ENCODE measurements around the gene WDR81.

Gene WDR81

DNA sequence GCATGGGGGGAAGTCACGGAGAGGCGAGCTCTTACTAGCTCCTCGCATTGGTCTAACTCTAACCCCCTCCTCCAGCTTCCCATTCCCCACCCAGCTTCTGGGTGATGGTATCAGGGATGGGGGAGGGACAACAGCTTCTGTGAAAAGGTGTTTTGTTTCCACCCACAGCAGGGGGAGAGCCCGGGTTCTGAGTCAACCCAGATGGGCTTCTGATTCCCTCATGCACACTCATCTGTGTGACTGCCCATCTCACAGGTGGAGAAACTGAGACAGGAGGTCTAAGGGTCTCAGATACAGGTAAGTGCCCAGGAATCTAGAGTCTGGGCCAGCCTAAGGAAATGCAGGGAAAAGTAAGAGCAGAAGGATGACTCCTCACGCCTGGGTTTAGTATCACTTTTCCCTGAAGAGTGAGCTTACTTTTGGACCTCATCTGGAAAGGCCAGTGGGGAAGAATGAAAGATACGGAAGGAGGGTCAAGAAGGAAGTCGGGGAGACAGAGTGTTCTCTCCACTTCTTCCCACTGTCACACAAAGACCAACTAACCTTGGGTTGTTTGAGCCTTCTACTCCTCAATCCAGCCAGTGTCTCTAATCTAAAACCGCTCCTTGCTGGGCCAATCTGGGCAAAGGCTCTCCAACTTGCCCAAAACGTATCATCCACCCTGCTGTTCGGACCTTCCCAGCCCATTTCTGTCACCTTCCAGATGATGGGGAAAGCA is 11.2 kb upstream of the WDR81 start:
- DNase-seq (ENCODE audit: low read depth), result no peak

DNA sequence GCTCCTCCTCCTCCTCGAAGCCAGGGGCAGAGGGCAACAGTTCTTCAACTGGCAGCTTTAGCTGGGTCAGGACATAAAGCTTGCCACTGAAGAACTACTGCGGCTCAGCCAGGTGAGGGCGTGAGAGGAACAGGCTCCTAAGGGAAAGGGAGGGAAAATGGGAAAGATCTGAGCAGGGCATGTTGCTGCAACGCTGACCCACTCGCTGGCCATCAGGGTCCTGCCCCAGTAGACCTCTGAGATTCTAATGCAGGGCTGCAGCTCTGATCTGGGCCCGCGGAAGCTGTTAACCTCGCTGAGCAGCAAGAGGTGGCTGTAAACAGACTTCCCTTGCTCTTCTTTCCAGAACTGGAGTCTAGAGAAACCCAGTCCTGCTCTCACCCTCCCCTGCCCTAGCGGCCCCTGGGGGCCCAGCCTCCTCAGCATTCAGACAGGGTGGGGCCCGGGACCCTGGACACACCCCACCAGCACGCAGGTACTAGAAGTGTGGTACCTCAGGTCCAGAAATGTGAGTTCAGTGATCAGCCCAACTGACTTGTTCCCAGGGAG is 10.6 kb upstream of the WDR81 start:
- DNase-seq (ENCODE audit: low read depth), result no peak

DNA sequence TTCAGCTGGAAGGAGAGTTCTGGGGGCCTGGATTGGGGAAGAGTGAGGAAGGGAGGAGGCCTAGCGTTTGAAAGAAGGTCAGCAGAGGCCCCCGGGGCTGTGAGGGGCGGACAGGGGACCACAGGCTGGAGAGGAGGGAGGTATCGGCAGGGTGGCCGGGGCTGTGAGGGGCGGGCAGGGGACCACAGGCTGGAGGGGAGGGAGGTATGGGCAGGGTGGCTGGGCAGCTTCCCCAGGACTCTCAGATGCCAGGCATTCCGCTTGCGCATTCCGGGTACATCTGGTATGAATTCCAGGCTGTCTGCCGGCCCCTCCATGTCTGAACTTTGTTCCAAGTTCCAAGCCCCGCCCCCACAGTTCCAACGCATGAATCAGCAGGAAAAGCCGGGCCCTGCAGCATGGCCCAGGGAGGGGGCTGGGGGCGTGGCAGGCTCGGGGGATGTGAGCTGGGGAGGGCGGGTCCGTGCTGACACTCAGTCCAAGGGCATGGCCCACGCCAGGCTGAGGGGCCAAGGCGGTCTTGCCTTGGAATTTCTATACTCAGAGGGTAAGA is 10.0 kb upstream of the WDR81 start:
- DNase-seq (ENCODE audit: low read depth), result peak; percentile 98

GRCh38 chr17:1714980-1715802 is 9.3 kb upstream of the WDR81 start:
- DNase-seq (ENCODE audit: low read depth), result peak; percentile 97

DNA sequence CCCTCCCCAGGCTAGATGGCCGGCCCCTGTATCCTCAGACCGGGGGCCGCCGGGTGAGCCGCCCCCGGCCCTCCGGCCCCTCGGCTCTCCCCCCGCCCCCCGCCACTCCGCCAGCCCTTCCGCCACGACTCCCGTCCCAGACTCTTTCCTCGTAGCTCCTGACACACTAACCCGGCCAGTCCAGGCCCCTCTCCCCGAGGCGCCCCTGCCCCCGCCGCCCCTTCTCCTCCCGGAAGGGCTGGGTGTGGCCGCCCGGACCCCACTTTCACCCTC is 8.8 kb upstream of the WDR81 start:
- DNase-seq (ENCODE audit: low read depth), result no peak

DNA sequence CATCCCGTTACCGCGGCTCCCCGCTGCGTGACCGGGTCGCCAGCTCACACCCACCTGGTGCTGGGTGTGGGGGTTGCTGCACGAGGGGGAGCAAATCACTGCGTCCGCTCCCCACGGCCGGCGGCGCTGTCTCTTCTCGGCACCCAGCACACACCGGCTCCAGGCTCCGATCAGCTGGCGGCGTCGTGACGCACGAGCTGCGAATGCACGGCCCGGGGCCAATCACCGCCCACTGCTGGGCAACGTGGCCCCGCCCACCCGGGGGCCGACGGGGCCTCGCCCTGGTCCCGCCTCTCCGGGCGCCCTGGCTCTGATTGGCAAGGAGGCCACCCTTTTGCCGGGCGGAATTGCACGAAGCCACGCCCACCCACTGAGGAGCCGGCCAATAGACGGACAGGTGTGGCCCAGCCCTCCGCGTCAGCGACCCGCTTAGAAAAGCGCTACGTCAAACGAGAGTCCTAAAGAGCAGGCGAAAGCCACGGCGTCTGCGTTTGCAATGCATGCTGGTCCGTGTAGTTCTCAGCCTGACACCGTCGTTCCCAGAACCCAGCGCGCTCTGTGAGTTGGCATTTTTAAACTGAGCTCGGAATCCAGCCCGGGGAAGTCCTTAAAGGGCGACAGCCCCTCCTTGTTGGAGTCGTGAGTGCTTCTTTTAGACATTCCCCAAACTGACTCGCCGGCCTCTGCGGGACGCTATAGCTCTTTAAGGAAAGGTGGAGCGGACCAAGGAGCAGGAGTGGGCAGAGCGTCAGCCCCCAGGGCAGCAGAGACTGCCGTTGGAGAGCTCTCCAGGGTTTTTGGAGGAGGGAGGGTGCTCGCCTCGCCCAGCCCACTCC is 8.2 kb upstream of the WDR81 start:
- peak; percentile 100 for DNase-seq (ENCODE audit: low read depth)

GRCh38 chr17:1716912-1717695 is 7.4 kb upstream of the WDR81 start:
- DNase-seq (ENCODE audit: low read depth), result peak; percentile 98

DNA sequence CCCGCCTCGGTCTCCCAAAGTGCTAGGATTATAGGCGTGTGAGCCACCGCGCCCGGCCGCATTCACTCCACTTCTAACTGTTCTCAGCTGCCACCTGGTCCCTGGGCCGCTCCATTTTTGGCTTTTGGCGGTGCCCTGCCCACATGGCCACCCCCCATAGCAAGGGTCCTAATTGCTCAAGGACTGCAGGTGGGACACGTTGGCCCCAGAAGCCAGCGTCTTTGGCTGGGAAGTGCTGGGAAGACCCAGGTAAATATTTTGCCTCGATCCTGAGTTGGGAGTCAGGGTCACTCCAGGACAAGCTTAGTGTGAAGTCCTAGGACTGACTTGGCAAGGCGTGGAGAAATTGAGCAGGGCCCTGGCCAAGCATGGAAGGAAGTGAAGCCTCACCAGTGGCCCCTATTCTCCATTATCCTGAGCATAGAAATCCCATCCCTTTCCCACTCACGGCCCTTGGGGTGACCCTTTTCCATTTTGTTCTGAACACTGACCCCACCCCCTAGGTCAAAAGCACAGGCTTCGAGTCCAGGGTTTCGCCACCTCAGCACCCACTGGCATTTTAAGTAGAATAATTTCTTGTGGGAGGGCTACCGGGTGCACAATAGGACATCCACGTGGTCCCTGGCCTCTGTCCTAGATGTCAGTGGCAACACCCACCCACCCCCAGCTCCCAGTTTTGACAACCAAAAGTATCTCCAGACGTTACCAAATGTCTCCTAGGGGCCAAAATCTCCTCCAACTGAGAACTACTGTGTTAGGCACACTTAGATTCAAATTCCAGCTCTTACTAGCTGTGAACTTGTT is 5.9 kb upstream of the WDR81 start:
- DNase-seq (ENCODE audit: low read depth), result no peak

GRCh38 chr17:1720856-1721386 is 3.6 kb upstream of the WDR81 start:
- DNase-seq (ENCODE audit: low read depth), result no peak

DNA sequence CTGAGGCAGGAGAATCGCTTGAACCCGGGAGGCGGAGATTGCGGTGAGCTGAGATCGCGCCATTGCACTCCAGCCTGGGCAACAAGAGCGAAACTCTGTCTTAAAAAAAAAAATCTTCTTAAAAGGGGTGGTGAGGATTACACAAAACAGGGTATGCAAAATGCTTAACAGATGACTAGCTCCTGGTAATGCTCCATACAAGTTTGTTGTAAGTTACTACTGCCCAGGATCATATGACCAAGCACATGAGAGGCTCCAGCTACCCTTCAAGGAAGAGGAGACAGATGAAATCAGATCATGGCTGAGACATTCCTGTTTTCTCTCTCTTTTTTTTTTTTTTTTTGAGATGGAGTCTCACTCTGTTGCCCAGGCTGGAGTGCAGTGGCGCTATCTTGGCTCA is 2.5 kb upstream of the WDR81 start:
- DNase-seq (ENCODE audit: low read depth), result peak; percentile 50

- no peak for DNase-seq (ENCODE audit: low read depth)
Measured at GRCh38 chr17:1724869-1725641, 551 bp downstream of the WDR81 start.

DNA sequence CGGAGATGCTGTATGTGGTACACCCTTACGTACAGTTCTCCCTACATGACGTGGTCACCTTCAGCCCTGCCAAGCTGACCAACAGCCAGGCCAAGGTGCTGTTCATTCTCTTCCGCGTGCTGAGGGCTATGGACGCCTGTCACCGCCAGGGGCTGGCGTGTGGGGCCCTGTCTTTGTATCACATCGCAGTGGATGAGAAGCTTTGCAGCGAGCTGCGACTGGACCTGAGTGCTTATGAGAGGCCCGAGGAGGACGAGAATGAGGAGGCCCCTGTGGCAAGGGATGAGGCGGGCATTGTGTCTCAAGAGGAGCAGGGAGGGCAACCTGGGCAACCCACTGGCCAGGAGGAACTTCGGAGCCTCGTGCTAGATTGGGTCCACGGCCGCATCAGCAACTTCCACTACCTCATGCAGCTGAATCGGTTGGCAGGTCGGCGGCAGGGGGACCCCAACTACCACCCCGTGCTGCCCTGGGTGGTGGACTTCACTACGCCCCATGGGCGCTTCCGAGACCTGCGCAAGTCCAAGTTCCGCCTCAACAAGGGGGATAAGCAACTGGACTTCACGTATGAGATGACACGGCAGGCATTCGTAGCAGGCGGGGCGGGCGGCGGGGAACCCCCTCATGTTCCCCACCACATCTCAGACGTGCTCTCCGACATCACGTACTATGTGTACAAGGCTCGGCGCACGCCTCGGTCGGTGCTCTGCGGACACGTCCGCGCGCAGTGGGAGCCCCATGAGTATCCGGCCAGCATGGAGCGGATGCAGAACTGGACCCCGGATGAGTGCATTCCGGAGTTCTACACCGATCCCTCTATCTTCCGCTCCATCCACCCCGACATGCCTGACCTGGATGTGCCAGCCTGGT is 1.4 kb downstream of the WDR81 start:
- no peak for DNase-seq (ENCODE audit: low read depth)

DNA sequence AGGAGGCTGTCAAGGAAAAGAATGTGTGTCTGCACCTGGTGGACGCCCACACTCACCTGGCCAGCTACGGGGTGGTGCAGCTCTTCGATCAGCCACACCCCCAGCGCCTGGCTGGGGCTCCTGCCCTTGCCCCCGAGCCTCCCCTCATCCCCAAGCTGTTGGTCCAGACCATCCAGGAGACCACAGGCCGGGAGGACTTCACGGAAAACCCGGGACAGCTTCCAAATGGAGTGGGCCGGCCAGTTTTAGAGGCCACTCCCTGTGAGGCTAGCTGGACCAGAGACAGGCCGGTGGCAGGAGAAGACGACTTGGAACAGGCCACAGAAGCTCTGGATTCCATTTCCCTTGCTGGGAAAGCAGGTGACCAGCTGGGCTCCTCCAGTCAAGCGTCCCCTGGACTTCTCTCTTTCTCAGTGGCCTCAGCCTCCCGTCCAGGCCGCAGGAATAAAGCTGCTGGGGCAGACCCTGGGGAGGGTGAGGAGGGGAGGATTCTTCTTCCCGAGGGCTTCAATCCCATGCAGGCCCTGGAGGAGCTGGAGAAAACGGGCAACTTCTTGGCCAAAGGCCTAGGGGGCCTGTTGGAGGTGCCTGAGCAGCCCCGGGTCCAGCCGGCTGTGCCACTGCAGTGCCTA is 2.2 kb downstream of the WDR81 start:
- DNase-seq (ENCODE audit: low read depth), result no peak

- no peak for DNase-seq (ENCODE audit: low read depth)
Measured at GRCh38 chr17:1727258-1727789, 2.8 kb downstream of the WDR81 start.

- DNase-seq (ENCODE audit: low read depth), result no peak
Measured at GRCh38 chr17:1727876-1728630, 3.5 kb downstream of the WDR81 start.

GRCh38 chr17:1729966-1730325 is 5.4 kb downstream of the WDR81 start:
- no peak for DNase-seq (ENCODE audit: low read depth)

Measured in fibroblast of the conjunctiva (primary cell).